DND-41 (cell line): ENCODE results near the gene TUBA1B.

ENCODE experiments used
- CTCF ChIP-seq: IDR thresholded peaks from 2 replicates; pipeline ENCODE4 v1.5.1; 2012; ENCODE audit warnings: borderline replicate concordance, low read length, moderate library complexity, mild to moderate bottlenecking; ENCODE audit not compliant: poor library complexity, severe bottlenecking; ENCODE audit errors: extremely low read depth
- EZH2 ChIP-seq: IDR thresholded peaks from 3 replicates; pipeline ENCODE4 v1.6.1; 2012; ENCODE audit warnings: borderline replicate concordance, low read depth, mild to moderate bottlenecking, moderate library complexity, low read length, inconsistent platforms; ENCODE audit not compliant: severe bottlenecking

- TF ChIP-seq CTCF (no peak), EZH2 (no peak)
These were observed 38.3 kb downstream of the TUBA1B start for GRCh38 chr12:49092816-49093406.
